Ectodermal cell (in vitro differentiated cells): ENCODE measurements around the gene NSRP1.
"Not testable (repeated sequence)": the region's sequence is repeated elsewhere in the genome, so short reads cannot be mapped to it uniquely, and the experiment has no call there.

Experiments
- H3K27ac ChIP-seq: 2 replicates; pipeline ENCODE4 v1.7.0; 2013; ENCODE audit warnings: mild to moderate bottlenecking, low read depth, low read length; ENCODE audit not compliant: insufficient read depth, poor library complexity, severe bottlenecking
- H3K27me3 ChIP-seq: 2 replicates; pipeline ENCODE4 v1.7.0; 2013; ENCODE audit warnings: mild to moderate bottlenecking, low read length; ENCODE audit not compliant: insufficient read depth, control insufficient read depth, poor library complexity, severe bottlenecking
- H3K36me3 ChIP-seq: one replicate; pipeline ENCODE4 v1.7.0; 2013; ENCODE audit warnings: low read length; ENCODE audit not compliant: control insufficient read depth, insufficient read depth
- H3K4me1 ChIP-seq: one replicate; pipeline ENCODE4 v1.7.0; 2013; ENCODE audit warnings: low read length; ENCODE audit not compliant: control insufficient read depth, insufficient read depth
- H3K4me3 ChIP-seq: 2 replicates; pipeline ENCODE4 v1.7.0; 2013; ENCODE audit warnings: low read depth, low read length, control low read depth; ENCODE audit not compliant: insufficient read depth
- H3K9me3 ChIP-seq: 2 replicates; pipeline ENCODE4 v1.7.0; 2013; ENCODE audit warnings: mild to moderate bottlenecking, low read length, moderate library complexity; ENCODE audit not compliant: control insufficient read depth
- WGBS, 2 experiments: methylation state at CpG; one replicate each; pipeline ENCODE4 v1.1.7; 2013; ENCODE audit warnings: missing lambda C conversion rate in 2 of 2; 5-methylcytosine and 5-hydroxymethylcytosine counted together

NSRP1 gene

DNA sequence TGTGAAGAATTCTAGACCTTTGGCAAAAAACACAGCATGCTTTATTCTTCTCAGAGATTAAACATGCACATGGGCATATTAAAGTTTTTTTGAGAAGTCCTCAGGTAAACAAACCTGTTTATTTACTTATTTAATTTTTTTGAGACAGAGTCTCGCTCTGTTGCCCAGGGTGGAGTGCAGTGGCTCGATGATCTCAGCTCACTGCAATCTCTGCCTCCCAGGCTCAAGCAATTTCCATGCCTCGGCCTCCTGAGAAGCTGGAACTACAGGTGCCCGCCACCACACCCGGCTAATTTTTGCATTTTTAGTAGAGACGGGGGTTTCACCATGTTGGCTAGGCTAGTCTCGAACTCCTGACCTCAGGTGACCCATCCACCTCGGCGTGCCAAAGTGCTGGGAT, 84.0 kb downstream of the NSRP1 start:
- not testable (repeated sequence) for H3K36me3 ChIP-seq, H3K9me3 ChIP-seq, H3K27me3 ChIP-seq, H3K27ac ChIP-seq, H3K4me1 ChIP-seq, H3K4me3 ChIP-seq
- WGBS, 2 experiments, result 81 to 84% methylated on average over 9 of the region's 9 CpGs

DNA sequence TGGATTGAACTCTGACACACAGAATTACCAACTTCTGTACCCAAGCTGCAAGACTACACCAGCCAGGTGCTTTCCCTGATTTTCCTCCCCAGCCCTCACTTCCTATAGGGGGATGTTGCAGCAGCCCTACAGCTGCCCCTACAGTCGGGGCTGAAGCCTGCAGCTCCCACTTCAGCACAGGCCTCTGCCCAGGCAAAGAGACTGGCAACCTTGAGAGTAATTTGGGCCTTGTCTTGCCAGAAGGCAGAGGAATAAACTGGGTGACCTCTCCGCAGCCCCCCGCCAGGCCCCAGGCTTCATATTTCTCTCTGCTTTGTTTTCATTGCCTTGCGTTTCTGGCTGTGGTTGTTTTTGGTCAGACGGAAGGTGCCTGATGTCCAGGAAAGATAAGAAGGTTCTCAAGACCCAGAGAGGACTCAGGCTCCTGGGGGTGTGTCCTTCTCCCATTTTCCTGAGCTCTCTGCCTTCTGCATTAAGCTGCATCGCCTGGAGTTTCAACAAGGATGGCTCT, 86.9 kb downstream of the NSRP1 start:
- no peaks in the 10 kb centered on the region for H3K27me3 ChIP-seq
- no peak overlapping the region for H3K27ac ChIP-seq
- WGBS, 2 experiments, result 87 to 89% methylated on average over 6 of the region's 6 CpGs
- H3K4me3 ChIP-seq, result no peak overlapping the region
- H3K4me1 ChIP-seq, result no peaks in the 10 kb centered on the region
- no peaks in the 10 kb centered on the region for H3K9me3 ChIP-seq
- no peaks in the 10 kb centered on the region for H3K36me3 ChIP-seq

GRCh38 chr17:30207655-30208054, 91.0 kb downstream of the NSRP1 start:
- Histone ChIP-seq H3K27ac (no peak overlapping the region), H3K4me3 (no peak overlapping the region), H3K9me3 (no peaks in the 10 kb centered on the region), H3K27me3 (no peaks in the 10 kb centered on the region), H3K4me1 (no peaks in the 10 kb centered on the region), H3K36me3 (no peaks in the 10 kb centered on the region)
- 90 to 92% methylated on average over 9 of the region's 9 CpGs for WGBS, 2 experiments

DNA sequence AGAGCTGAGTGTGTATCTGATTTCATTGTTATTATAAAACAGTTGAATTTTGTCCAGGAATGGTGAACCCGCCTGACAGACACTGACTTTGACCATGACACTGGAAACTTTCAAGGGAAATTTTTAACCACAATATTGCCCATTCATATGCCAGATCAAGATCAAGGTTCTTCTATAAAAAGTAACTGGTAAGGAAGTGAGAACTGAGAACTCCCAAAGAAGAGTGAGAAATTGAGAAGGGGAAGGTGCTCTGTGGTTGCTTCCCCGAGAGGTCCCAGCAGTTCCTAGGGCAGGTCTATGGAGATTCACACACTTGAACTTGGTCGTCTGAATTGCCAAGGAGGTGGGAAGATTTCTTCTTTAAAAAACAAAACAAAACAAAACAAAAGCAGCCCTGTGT, 91.6 kb downstream of the NSRP1 start:
- 70 to 90% methylated on average over 3 of the region's 3 CpGs for WGBS, 2 experiments
- H3K4me3 ChIP-seq, result no peak overlapping the region
- no peaks in the 10 kb centered on the region for H3K36me3 ChIP-seq
- no peak overlapping the region for H3K27ac ChIP-seq
- no peaks in the 10 kb centered on the region for H3K4me1 ChIP-seq
- no peaks in the 10 kb centered on the region for H3K27me3 ChIP-seq
- no peaks in the 10 kb centered on the region for H3K9me3 ChIP-seq

DNA sequence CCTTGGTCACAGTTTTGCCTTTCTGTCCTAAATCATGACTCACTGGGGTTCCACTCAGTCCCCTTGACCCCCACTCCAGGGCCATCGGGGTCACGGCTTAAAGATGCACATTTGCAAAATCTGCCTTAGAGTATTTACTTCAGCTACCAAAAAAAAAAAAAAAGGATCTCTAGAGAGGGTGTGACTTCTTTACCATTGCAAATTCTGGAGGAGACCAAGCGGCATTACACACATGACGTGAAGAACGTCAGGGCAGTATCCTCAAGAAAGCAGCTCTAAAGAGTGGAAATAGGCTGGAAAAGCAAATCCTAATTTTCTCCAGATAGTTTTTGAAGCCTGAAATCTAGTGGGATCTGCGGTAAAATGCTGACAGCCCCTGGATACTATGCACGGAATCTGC, 93.3 kb downstream of the NSRP1 start:
- Histone ChIP-seq H3K27ac (no peak overlapping the region), H3K27me3 (no peaks in the 10 kb centered on the region), H3K4me1 (no peaks in the 10 kb centered on the region), H3K4me3 (no peak overlapping the region), H3K36me3 (no peaks in the 10 kb centered on the region), H3K9me3 (no peaks in the 10 kb centered on the region)
- 95 to 96% methylated on average over 7 of the region's 7 CpGs for WGBS, 2 experiments

DNA sequence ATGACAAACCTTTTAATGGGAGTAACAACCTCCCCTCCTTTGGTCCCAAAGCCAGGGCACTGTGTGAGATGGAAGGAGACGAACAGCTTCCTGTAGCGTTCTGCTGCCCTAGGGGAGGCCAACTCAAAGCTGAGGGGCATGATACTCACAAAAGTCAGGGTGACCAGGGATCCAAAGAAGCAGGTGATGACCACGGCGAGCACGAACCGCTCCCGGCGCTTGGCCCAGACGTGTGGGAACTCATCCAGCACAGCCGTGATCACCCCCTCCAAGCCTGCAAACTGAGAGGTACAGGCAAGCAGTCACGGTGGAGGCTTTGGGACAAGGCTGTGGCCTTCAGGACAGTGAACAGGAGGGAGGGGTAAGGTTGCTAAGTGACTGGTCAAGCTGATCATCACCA, 93.8 kb downstream of the NSRP1 start:
- Histone ChIP-seq H3K27me3 (no peaks in the 10 kb centered on the region), H3K4me1 (no peaks in the 10 kb centered on the region)
- 94 to 95% methylated on average over 11 of the region's 11 CpGs for WGBS, 2 experiments

GRCh38 chr17:30210901-30211300, 94.3 kb downstream of the NSRP1 start:
- no peak overlapping the region for H3K4me3 ChIP-seq
- 94 to 96% methylated on average over 10 of the region's 10 CpGs for WGBS, 2 experiments

More for the DNA sequence above, 93.8 kb downstream of the NSRP1 start:
- H3K4me3 ChIP-seq, result no peak overlapping the region
- no peaks in the 10 kb centered on the region for H3K36me3 ChIP-seq
- H3K9me3 ChIP-seq, result no peaks in the 10 kb centered on the region
- no peak overlapping the region for H3K27ac ChIP-seq

GRCh38 chr17:30211371-30211770, 94.8 kb downstream of the NSRP1 start:
- Histone ChIP-seq H3K27ac (no peak overlapping the region), H3K4me1 (no peaks in the 10 kb centered on the region), H3K27me3 (no peaks in the 10 kb centered on the region), H3K9me3 (no peaks in the 10 kb centered on the region), H3K36me3 (no peaks in the 10 kb centered on the region), H3K4me3 (no peak overlapping the region)
- 86 to 96% methylated on average over 6 of the region's 6 CpGs for WGBS, 2 experiments

More at GRCh38 chr17:30210901-30211300, 94.3 kb downstream of the NSRP1 start:
- no peak overlapping the region for H3K27ac ChIP-seq
- no peaks in the 10 kb centered on the region for H3K27me3 ChIP-seq
- no peaks in the 10 kb centered on the region for H3K9me3 ChIP-seq
- no peaks in the 10 kb centered on the region for H3K4me1 ChIP-seq
- no peaks in the 10 kb centered on the region for H3K36me3 ChIP-seq

DNA sequence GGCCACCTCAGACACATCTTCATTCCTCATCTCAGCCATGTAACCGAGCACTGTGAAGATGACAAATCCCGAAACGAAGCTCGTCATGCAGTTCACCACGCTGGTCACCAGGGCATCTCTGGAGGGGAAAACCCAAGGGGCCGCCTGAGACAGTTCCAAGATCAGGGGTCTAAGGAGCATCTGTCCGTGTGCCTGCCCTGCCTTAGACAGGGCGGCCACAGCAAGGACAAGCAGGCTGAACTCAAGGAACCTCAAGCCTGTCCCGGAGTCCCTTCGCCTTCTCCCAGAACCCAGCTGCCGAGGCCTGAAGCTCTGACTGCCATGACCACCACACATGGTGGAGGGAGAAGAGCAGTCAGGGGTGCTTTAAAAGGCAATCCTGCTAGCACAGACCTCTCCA, 96.1 kb downstream of the NSRP1 start:
- Histone ChIP-seq H3K36me3 (no peaks in the 10 kb centered on the region), H3K4me3 (no peak overlapping the region), H3K4me1 (no peaks in the 10 kb centered on the region), H3K27ac (no peak overlapping the region), H3K27me3 (no peaks in the 10 kb centered on the region), H3K9me3 (no peaks in the 10 kb centered on the region)
- WGBS, 2 experiments, result 89 to 91% methylated on average over 11 of the region's 11 CpGs

GRCh38 chr17:30217054-30217453, 100.4 kb downstream of the NSRP1 start:
- H3K9me3 ChIP-seq, result no peaks in the 10 kb centered on the region
- H3K4me1 ChIP-seq, result no peaks in the 10 kb centered on the region
- H3K27ac ChIP-seq, result no peak overlapping the region
- no peaks in the 10 kb centered on the region for H3K36me3 ChIP-seq
- H3K27me3 ChIP-seq, result no peaks in the 10 kb centered on the region
- no peak overlapping the region for H3K4me3 ChIP-seq
- 95 to 97% methylated on average over 6 of the region's 6 CpGs for WGBS, 2 experiments

- no peaks in the 10 kb centered on the region for H3K27me3 ChIP-seq
- no peak overlapping the region for H3K4me3 ChIP-seq
- WGBS, 2 experiments, result 95 to 96% methylated on average over 11 of the region's 11 CpGs
- H3K9me3 ChIP-seq, result no peaks in the 10 kb centered on the region
- no peak overlapping the region for H3K27ac ChIP-seq
- H3K36me3 ChIP-seq, result no peaks in the 10 kb centered on the region
- peaks cover 5% of the 10 kb centered on the region for H3K4me1 ChIP-seq
Measured at GRCh38 chr17:30217746-30218245, 101.2 kb downstream of the NSRP1 start.
